D721Med (cell line): ENCODE measurements around the gene PCED1B.

Experiments
- DNase-seq: peaks from one replicate; pipeline ENCODE4 v3.0.0; 2011; ENCODE audit warnings: low spot score; ENCODE audit not compliant: insufficient read length
- FAIRE-seq: peaks from 2 replicates; lab custom pipeline; 2011; peaks lifted over from hg19 to GRCh38; lab: Jason Lieb, UNC
- CTCF ChIP-seq: IDR thresholded peaks from 2 replicates; pipeline ENCODE4 v1.5.1; 2012; ENCODE audit warnings: mild to moderate bottlenecking, control low read depth; ENCODE audit not compliant: insufficient read depth; ENCODE audit errors: missing control alignments

PCED1B gene

GRCh38 chr12:47188576-47189441, 109.4 kb downstream of the PCED1B start:
- FAIRE-seq (no peak), DNase-seq (no peak)

GRCh38 chr12:47189728-47190127, 110.3 kb downstream of the PCED1B start:
- DNase-seq (no peak), FAIRE-seq (no peak)

More at GRCh38 chr12:47188576-47189441, 109.4 kb downstream of the PCED1B start:
- no peak for TF ChIP-seq CTCF

GRCh38 chr12:47190271-47190750, 110.9 kb downstream of the PCED1B start:
- FAIRE-seq: no peak
- DNase-seq: no peak
- TF ChIP-seq CTCF: no peak

More at GRCh38 chr12:47189728-47190127, 110.3 kb downstream of the PCED1B start:
- TF ChIP-seq CTCF: no peak

- no peak for TF ChIP-seq CTCF
- no peak for DNase-seq
- no peak for FAIRE-seq
These were observed 111.5 kb downstream of the PCED1B start for GRCh38 chr12:47190905-47191304.

- FAIRE-seq (no peak), DNase-seq (no peak)
- TF ChIP-seq CTCF: no peak
These were observed 112.6 kb downstream of the PCED1B start for GRCh38 chr12:47192051-47192450.

- FAIRE-seq (no peak), DNase-seq (no peak)
- TF ChIP-seq CTCF: no peak
These were observed 113.6 kb downstream of the PCED1B start for GRCh38 chr12:47193066-47193465.

- TF ChIP-seq CTCF: no peak
- FAIRE-seq (no peak), DNase-seq (no peak)
These were observed 115.1 kb downstream of the PCED1B start for GRCh38 chr12:47194501-47194900.
